Measurements from ENCODE around the gene DIPK1A. TPM values are rescaled to one million over a fixed set of nuclear protein-coding genes. Genes with fewer than 3 reads are reported as not detected.

DIPK1A gene
- total RNA-seq, 1 donor: 29.0 TPM

DNA sequence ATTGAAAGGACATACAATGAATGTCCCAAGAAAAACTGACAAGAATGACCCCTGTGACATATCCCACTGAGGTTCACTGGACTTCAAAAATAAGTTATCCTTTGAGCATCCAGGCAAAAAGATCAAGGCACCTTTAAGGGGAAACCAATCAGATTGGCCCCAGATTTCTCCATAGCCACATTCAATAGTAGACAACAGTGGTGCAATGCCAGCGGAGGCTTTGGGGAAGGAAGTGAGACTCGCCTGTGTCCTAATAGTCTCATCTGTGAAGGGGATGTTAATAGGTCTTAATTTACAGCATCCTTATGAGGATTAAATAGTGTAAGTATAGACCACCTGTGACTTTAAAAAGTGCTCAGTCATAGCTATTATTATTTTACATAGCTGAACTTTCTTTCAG lies 108.0 kb downstream of the DIPK1A start:
- Histone ChIP-seq H3K4me3 (ENCODE audit: insufficient read depth, low read length) (no peak overlapping the region), H2AFZ (ENCODE audit: low read length) (no peak overlapping the region), H3K27ac (ENCODE audit: low read depth, low read length) (no peak overlapping the region), H3K4me2 (ENCODE audit: insufficient read depth, low read length) (no peak overlapping the region), H3K36me3 (ENCODE audit: insufficient read depth, low read length) (no peaks in the 10 kb centered on the region), H3K4me1 (ENCODE audit: insufficient read depth, low read length) (no peaks in the 10 kb centered on the region), H3K79me2 (ENCODE audit: insufficient read depth, low read length) (no peaks in the 10 kb centered on the region), H3K27me3 (ENCODE audit: insufficient read depth, low read length) (no peaks in the 10 kb centered on the region), H4K20me1 (ENCODE audit: insufficient read depth, low read length) (no peaks in the 10 kb centered on the region), H3K9me3 (ENCODE audit: low read depth, low read length) (no peaks in the 10 kb centered on the region)
- DNase-seq (ENCODE audit: insufficient read length, low spot score, missing footprints): no peak
- TF ChIP-seq, protein P1, sequence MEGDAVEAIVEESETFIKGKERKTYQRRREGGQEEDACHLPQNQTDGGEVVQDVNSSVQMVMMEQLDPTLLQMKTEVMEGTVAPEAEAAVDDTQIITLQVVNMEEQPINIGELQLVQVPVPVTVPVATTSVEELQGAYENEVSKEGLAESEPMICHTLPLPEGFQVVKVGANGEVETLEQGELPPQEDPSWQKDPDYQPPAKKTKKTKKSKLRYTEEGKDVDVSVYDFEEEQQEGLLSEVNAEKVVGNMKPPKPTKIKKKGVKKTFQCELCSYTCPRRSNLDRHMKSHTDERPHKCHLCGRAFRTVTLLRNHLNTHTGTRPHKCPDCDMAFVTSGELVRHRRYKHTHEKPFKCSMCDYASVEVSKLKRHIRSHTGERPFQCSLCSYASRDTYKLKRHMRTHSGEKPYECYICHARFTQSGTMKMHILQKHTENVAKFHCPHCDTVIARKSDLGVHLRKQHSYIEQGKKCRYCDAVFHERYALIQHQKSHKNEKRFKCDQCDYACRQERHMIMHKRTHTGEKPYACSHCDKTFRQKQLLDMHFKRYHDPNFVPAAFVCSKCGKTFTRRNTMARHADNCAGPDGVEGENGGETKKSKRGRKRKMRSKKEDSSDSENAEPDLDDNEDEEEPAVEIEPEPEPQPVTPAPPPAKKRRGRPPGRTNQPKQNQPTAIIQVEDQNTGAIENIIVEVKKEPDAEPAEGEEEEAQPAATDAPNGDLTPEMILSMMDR (IDR thresholded peaks at IDR 0.05; ENCODE audit: extremely low read depth, low read depth, low read length): no peak

DNA sequence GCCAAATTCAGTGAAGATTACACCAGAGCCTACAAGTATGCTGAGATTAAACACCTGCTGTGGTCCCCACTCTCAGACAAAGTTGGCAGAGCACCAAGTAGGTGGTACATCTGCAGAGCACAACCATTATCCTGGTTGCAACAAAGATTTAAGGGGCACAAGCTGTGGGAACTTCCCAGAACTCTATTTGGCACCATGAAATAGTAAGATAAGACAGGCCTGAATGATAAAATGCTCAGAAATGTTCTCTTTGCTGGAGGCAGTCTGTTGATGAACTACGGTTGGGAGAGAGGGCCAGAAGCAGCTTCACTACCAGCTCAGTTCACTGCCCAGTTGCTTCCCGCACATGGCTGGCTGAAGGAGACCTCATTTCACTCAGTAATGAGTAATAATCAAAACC lies 109.5 kb downstream of the DIPK1A start:
- Histone ChIP-seq H2AFZ (ENCODE audit: low read length) (no peak overlapping the region), H3K4me1 (ENCODE audit: insufficient read depth, low read length) (no peaks in the 10 kb centered on the region), H3K36me3 (ENCODE audit: insufficient read depth, low read length) (no peaks in the 10 kb centered on the region), H3K27me3 (ENCODE audit: insufficient read depth, low read length) (no peaks in the 10 kb centered on the region), H3K4me2 (ENCODE audit: insufficient read depth, low read length) (no peak overlapping the region), H3K79me2 (ENCODE audit: insufficient read depth, low read length) (no peaks in the 10 kb centered on the region), H3K27ac (ENCODE audit: low read depth, low read length) (no peak overlapping the region), H3K4me3 (ENCODE audit: insufficient read depth, low read length) (no peak overlapping the region), H4K20me1 (ENCODE audit: insufficient read depth, low read length) (no peaks in the 10 kb centered on the region), H3K9me3 (ENCODE audit: low read depth, low read length) (no peaks in the 10 kb centered on the region)
- DNase-seq (ENCODE audit: insufficient read length, low spot score, missing footprints): no peak
- TF ChIP-seq, protein P1 (IDR thresholded peaks at IDR 0.05; ENCODE audit: extremely low read depth, low read depth, low read length): no peak

DNA sequence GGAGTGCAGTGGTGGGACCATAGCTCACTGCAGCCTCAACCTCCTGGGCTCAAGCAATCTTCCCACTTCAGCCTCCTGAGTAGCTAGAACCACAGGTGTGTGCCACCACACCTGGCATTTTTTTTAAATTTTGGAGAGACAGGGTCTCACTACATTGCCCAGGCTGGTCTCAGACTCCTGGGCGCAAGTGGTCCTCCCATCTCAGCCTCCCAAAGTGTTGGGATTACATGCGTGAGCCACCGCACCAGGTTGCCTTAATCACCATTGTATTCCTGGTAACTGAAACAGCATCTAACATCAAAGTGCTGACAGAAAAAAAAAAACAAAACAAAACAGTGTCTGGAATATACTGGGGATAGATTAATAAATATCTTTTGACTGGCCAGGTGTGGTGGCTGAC lies 111.2 kb downstream of the DIPK1A start:
- TF ChIP-seq, protein P1 (IDR thresholded peaks at IDR 0.05; ENCODE audit: extremely low read depth, low read depth, low read length): no peak

GRCh38 chr1:92848201-92848600 lies 113.1 kb downstream of the DIPK1A start:
- no peaks in the 10 kb centered on the region for H3K9me3 ChIP-seq (ENCODE audit: low read depth, low read length)
- no peak for DNase-seq (ENCODE audit: insufficient read length, low spot score, missing footprints)

More for the DNA sequence above, 111.2 kb downstream of the DIPK1A start:
- Histone ChIP-seq H3K27ac (ENCODE audit: low read depth, low read length) (no peak overlapping the region), H3K79me2 (ENCODE audit: insufficient read depth, low read length) (no peaks in the 10 kb centered on the region), H3K4me1 (ENCODE audit: insufficient read depth, low read length) (no peaks in the 10 kb centered on the region), H3K27me3 (ENCODE audit: insufficient read depth, low read length) (no peaks in the 10 kb centered on the region), H4K20me1 (ENCODE audit: insufficient read depth, low read length) (no peaks in the 10 kb centered on the region), H3K4me3 (ENCODE audit: insufficient read depth, low read length) (no peak overlapping the region), H3K36me3 (ENCODE audit: insufficient read depth, low read length) (no peaks in the 10 kb centered on the region), H3K9me3 (ENCODE audit: low read depth, low read length) (no peaks in the 10 kb centered on the region), H3K4me2 (ENCODE audit: insufficient read depth, low read length) (no peak overlapping the region), H2AFZ (ENCODE audit: low read length) (no peak overlapping the region)
- no peak for DNase-seq (ENCODE audit: insufficient read length, low spot score, missing footprints)

More at GRCh38 chr1:92848201-92848600, 113.1 kb downstream of the DIPK1A start:
- Histone ChIP-seq H3K4me2 (ENCODE audit: insufficient read depth, low read length) (no peak overlapping the region), H2AFZ (ENCODE audit: low read length) (no peak overlapping the region), H3K4me3 (ENCODE audit: insufficient read depth, low read length) (no peak overlapping the region), H3K79me2 (ENCODE audit: insufficient read depth, low read length) (no peaks in the 10 kb centered on the region), H3K27me3 (ENCODE audit: insufficient read depth, low read length) (no peaks in the 10 kb centered on the region), H3K4me1 (ENCODE audit: insufficient read depth, low read length) (no peaks in the 10 kb centered on the region), H3K36me3 (ENCODE audit: insufficient read depth, low read length) (peaks cover 10% of the 10 kb centered on the region), H3K27ac (ENCODE audit: low read depth, low read length) (no peak overlapping the region), H4K20me1 (ENCODE audit: insufficient read depth, low read length) (no peaks in the 10 kb centered on the region)
- TF ChIP-seq, protein P1 (IDR thresholded peaks at IDR 0.05; ENCODE audit: extremely low read depth, low read depth, low read length): no peak
